GM21367 (cell line): Measurements from ENCODE around the gene HCFC1.

Experiments used
- ATAC-seq: cut with Tn5 transposase; IDR thresholded peaks from one replicate; pipeline ENCODE4 v1.9.1; 2021; ENCODE audit not compliant: unreplicated experiment

Gene HCFC1

GRCh38 chrX:153907456-153907855 is 64.2 kb downstream of the HCFC1 start:
- ATAC-seq, result no peak

DNA sequence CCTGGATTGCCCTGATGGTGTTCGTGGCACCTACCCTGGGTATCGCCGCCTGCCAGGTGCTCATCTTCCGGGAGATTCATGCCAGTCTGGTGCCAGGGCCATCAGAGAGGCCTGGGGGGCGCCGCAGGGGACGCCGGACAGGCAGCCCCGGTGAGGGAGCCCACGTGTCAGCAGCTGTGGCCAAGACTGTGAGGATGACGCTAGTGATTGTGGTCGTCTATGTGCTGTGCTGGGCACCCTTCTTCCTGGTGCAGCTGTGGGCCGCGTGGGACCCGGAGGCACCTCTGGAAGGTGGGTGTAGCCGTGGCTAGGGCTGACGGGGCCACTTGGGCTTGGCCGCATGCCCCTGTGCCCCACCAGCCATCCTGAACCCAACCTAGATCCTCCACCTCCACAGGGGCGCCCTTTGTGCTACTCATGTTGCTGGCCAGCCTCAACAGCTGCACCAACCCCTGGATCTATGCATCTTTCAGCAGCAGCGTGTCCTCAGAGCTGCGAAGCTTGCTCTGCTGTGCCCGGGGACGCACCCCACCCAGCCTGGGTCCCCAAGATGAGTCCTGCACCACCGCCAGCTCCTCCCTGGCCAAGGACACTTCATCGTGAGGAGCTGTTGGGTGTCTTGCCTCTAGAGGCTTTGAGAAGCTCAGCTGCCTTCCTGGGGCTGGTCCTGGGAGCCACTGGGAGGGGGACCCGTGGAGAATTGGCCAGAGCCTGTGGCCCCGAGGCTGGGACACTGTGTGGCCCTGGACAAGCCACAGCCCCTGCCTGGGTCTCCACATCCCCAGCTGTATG is 65.3 kb downstream of the HCFC1 start:
- no peak for ATAC-seq

DNA sequence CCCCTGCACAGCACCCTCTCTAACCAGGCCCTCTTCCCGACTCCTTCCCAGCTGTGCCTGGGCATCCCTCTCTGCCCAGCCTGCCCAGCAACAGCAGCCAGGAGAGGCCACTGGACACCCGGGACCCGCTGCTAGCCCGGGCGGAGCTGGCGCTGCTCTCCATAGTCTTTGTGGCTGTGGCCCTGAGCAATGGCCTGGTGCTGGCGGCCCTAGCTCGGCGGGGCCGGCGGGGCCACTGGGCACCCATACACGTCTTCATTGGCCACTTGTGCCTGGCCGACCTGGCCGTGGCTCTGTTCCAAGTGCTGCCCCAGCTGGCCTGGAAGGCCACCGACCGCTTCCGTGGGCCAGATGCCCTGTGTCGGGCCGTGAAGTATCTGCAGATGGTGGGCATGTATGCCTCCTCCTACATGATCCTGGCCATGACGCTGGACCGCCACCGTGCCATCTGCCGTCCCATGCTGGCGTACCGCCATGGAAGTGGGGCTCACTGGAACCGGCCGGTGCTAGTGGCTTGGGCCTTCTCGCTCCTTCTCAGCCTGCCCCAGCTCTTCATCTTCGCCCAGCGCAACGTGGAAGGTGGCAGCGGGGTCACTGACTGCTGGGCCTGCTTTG is 66.0 kb downstream of the HCFC1 start:
- ATAC-seq, result no peak

DNA sequence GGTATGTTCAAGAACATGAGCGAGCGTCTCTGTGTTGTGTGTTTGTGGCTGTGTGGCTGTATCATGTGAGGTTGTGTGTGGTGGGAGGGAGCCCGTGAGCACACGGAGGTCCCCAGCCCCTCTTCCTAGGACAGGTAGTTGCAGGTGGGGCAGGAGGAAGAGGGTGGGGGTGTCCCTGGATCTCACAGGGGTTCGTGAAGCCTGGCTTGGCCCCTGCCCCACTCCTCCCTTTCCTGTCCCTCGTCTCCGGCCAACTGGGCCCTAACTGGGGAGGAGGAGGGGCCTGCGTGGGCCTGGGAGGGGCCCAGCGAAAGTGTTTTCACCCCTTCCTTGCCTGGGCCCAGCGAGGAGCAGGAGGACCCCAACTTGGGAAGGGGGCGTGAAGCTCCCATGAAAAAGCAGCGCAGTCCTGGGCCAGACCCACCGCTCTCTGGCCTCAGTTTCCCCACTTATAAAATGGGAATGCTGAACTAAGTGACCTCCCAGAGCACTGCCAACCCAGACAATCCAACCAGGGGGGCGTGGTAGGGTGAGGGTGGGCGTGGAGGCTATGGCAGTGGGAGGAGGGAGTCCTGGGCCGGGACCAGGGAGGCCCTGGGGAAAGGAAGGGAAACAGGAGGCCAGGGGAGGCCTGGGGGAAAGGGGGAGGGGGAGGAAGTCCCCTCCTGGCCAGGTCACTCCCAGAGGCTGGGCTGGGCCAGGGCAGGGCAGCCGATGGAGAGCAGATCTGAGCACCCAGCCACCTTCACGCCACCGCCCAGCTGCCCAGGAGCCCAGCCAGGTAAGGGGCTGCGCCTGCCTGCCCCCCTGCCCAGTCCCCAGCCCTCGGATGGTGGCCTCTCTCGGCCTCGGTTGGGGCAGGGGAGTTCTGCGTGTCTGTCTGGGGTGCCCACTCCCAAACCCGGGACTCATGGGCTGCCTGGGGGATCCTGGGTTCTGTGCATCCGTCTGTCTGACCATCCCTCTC is 67.3 kb downstream of the HCFC1 start, which contains the start of gene AVPR2:
AVPR2 (plus strand) TSS at position 683 of the 967 bp plus-strand sequence. CDS start 473 bp downstream, outside the sequence.
- ATAC-seq, result no peak

- ATAC-seq, result no peak
Measured at GRCh38 chrX:153903238-153903980, 68.2 kb downstream of the HCFC1 start.

GRCh38 chrX:153902385-153902784 is 69.2 kb downstream of the HCFC1 start:
- no peak for ATAC-seq

DNA sequence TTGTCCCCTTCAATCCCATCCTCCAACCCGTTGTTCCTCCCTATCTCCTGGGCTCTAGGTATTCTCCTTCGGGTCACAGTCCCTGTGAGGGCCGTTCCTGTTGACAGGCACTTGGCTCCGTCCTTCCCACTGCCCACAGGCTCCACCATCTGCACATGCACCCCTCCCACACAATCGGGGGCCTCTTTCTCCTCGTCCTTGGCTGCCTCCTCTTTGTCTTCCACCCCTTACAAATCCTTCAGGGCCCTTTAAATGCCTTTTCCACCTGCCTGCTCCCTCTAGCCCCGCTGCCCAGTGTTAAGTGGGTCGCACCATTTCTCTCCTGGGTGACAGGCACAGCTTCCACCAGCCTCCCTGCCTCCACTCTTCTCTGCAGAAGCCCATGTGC is 69.9 kb downstream of the HCFC1 start:
- ATAC-seq, result no peak

DNA sequence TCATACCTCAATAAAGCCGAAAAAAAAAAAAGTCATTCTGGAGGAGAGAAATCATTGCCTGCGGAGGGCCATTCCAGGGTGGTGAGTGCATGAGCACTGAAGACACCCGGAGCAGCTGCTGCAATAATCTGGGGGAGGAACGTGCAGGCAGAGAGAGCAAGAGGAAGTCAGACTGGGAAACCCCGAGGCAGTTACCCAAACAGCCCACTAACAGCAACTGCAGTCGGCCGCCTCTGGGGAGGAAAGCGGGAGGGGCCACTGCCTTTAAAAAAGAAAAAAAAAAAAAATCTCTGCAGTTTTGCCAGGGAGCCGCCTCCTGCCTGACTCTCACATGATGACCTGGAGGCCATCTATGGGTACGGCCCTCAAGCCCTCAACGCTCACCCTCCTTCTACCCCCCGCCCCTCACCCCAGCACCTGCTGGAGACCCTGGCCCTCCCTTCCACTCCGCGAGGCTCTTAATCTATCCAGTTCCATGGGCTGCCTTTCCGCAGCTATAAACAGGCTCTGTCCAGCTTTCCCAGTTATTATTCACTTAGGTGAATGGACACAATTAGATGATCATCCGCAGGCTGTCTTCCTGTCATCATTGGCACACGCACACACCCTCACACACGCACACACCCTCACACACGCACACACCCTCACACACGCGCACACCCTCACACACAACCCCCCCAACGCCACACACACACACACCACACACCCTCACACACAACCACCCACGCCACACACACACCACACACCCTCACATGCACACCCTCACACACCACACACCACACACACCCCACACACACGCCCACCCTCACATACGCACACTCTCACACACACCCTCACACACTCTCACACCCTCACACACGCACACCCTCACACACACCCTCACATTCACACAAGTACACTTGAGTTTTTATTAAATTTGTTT is 70.5 kb downstream of the HCFC1 start:
- peak; percentile 74 for ATAC-seq

- no peak for ATAC-seq
Measured at GRCh38 chrX:153897899-153898298, 73.7 kb downstream of the HCFC1 start.
